Progenitor cell of endocrine pancreas (in vitro differentiated cells): ENCODE results near the gene DGKI. TPM values are rescaled to one million over a fixed set of nuclear protein-coding genes. Genes with fewer than 3 reads are reported as not detected.

Experiments
- DNase-seq: peaks from one replicate; pipeline ENCODE4 v3.0.0; 2021; ENCODE audit warnings: low spot score; ENCODE audit not compliant: unreplicated experiment
- H3K27ac Mint-ChIP-seq: 2 replicates; pipeline ENCODE4 v1.8.0; 2021; ENCODE audit warnings: mild to moderate bottlenecking, moderate library complexity, mixed read lengths
- H3K27me3 Mint-ChIP-seq: 2 replicates; pipeline ENCODE4 v1.8.0; 2021; ENCODE audit warnings: mixed read lengths
- H3K36me3 Mint-ChIP-seq: 2 replicates; pipeline ENCODE4 v1.8.0; 2022; ENCODE audit warnings: mixed read lengths; ENCODE audit not compliant: insufficient read depth
- H3K4me1 Mint-ChIP-seq: 2 replicates; pipeline ENCODE4 v1.8.0; 2021; ENCODE audit warnings: low read depth, mixed read lengths
- H3K4me3 Mint-ChIP-seq: 2 replicates; pipeline ENCODE4 v1.8.0; 2021; ENCODE audit warnings: low read depth, mild to moderate bottlenecking, moderate library complexity, mixed read lengths
- H3K9me3 Mint-ChIP-seq: 2 replicates; pipeline ENCODE4 v1.8.0; 2021; ENCODE audit warnings: low read depth, mixed read lengths
- total RNA-seq: library from RNA; stranded (reverse); gene quantifications from 2 replicates; pipeline ENCODE4 v1.2.1, GENCODE V29; 2021
- TF ChIP-seq, protein P1 (sequence below): fragments of 200-600 bp; sonication (generic); IDR thresholded peaks from one replicate; pipeline ENCODE4 v1.5.0; 2021; ENCODE audit warnings: antibody characterized with exemption, mild to moderate bottlenecking; ENCODE audit not compliant: unreplicated experiment

DGKI gene
- total RNA-seq, 1 donor from 2014 or later = 0.41 TPM

DNA sequence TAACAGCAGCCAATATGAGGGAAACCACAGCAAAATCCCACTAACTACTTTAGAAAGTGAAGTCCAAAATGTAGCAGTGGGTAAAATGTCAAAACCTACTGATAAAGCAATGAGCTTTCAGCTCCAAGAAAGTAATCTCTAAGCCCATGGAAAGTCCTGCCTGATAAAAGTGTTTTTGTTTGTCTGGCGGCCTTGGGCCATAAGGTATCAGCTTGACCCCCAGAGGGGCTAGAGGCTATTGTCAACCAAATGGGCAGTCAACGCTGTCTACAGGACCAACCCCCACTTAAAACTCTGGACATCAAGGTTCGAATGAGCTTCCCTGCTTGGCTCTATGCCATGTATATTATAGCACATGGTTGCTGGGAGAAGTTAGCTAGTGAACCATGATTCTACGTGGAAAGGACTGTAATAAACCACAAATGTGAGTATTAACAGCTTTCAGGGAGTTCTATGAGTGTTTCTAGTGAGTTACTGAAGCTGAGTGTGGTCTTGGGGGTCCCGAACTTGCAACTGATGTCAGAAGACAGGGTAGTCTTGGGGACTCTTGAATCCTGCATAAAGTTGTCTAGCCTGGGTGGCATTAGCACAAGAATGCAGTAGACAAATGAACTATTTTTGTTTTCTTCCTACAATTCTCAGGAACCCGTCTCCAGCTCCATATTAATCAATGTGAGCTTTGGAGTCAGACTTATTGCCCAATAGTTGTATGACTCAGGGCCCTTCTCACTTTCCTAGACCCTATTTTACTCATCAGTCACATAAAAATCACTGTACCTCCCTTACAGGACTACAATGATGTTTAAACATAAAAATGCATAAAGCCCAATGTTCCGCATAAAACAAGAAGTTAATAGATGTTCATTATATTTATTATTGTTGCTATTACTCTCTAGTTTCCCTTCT, 164.9 kb downstream of the DGKI start:
- no peaks in the 10 kb centered on the region for H3K36me3 Mint-ChIP-seq
- no peak overlapping the region for H3K27ac Mint-ChIP-seq
- no peaks in the 10 kb centered on the region for H3K4me1 Mint-ChIP-seq
- H3K9me3 Mint-ChIP-seq = no peaks in the 10 kb centered on the region
- TF ChIP-seq, protein P1, sequence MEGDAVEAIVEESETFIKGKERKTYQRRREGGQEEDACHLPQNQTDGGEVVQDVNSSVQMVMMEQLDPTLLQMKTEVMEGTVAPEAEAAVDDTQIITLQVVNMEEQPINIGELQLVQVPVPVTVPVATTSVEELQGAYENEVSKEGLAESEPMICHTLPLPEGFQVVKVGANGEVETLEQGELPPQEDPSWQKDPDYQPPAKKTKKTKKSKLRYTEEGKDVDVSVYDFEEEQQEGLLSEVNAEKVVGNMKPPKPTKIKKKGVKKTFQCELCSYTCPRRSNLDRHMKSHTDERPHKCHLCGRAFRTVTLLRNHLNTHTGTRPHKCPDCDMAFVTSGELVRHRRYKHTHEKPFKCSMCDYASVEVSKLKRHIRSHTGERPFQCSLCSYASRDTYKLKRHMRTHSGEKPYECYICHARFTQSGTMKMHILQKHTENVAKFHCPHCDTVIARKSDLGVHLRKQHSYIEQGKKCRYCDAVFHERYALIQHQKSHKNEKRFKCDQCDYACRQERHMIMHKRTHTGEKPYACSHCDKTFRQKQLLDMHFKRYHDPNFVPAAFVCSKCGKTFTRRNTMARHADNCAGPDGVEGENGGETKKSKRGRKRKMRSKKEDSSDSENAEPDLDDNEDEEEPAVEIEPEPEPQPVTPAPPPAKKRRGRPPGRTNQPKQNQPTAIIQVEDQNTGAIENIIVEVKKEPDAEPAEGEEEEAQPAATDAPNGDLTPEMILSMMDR = no peak
- no peak overlapping the region for H3K4me3 Mint-ChIP-seq
- DNase-seq = no peak
- H3K27me3 Mint-ChIP-seq = peaks cover 68% of the 10 kb centered on the region

DNA sequence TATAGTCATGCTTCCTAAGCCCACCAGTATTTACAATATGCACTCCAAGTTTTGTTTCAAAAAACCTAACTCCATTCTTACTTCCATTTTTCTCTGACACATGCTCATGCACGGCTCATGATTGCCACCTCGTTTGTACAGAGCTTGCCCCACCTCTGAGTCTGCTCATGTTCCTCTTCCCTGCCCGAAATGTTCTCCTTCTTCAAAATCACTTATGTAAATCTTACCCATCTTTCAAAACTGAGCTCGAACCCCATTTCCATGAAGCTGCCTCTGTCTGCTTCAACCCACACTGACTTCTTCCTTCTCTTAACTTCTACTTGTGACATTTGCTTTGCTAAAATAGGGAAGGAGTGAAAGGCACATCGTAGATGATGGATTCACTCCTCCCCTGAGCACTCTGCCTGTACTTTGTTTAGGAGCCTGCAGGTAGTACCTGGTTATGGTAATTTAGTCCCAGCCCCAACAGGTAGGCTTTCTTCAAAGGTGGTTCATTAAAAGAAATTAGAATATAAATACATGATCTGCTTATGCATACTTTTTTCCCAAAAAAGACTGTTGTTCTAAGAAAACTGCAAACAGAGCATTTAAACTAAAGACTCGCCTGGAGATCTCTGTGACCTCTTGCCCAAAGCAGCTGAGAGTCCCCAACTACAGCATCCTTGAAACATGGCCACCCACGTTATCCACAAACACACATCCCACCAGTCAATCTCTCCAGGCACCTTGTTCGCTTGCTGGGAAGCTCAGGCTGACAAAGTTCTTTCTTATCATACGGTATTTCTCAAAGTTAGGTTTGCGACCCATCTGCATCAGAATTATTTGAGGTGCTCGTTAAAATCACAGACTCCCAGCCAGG, 172.0 kb downstream of the DGKI start:
- no peak overlapping the region for H3K4me3 Mint-ChIP-seq
- no peak overlapping the region for H3K27ac Mint-ChIP-seq
- H3K36me3 Mint-ChIP-seq = no peaks in the 10 kb centered on the region
- no peaks in the 10 kb centered on the region for H3K4me1 Mint-ChIP-seq
- no peaks in the 10 kb centered on the region for H3K9me3 Mint-ChIP-seq
- TF ChIP-seq, protein P1 = no peak
- H3K27me3 Mint-ChIP-seq = peaks cover 54% of the 10 kb centered on the region
- DNase-seq = no peak

DNA sequence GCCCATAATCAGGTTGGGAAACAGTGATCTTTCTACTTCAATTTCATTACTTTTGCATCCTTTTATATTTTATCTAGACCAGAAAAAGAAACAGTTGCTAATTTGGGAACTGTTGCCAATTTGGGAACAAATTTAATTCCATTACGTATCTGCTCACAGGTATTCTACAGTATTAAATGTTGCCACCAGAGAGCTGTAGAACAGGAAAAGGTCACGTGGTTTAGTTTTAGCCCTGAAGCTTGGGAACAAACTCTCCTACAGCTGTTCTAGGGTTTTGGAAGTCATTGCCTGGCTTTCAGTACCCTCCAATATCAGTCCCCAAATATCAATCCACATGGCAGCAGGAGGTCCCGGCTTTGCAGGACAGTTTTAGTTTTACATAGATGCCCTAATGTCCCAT, 172.7 kb downstream of the DGKI start:
- H3K9me3 Mint-ChIP-seq = no peaks in the 10 kb centered on the region
- H3K27ac Mint-ChIP-seq = no peak overlapping the region
- TF ChIP-seq, protein P1 = no peak
- peaks cover 56% of the 10 kb centered on the region for H3K27me3 Mint-ChIP-seq
- no peak for DNase-seq
- no peaks in the 10 kb centered on the region for H3K36me3 Mint-ChIP-seq
- H3K4me3 Mint-ChIP-seq = no peak overlapping the region
- H3K4me1 Mint-ChIP-seq = no peaks in the 10 kb centered on the region

- DNase-seq = no peak
- H3K4me3 Mint-ChIP-seq = no peak overlapping the region
- no peak overlapping the region for H3K27ac Mint-ChIP-seq
- no peaks in the 10 kb centered on the region for H3K4me1 Mint-ChIP-seq
- no peaks in the 10 kb centered on the region for H3K36me3 Mint-ChIP-seq
- no peaks in the 10 kb centered on the region for H3K9me3 Mint-ChIP-seq
- TF ChIP-seq, protein P1 = no peak
- H3K27me3 Mint-ChIP-seq = peaks cover 54% of the 10 kb centered on the region
These were observed 174.9 kb downstream of the DGKI start for GRCh38 chr7:137671920-137672319.

- Mint-ChIP-seq H3K9me3 (no peaks in the 10 kb centered on the region), H3K4me3 (no peak overlapping the region), H3K27me3 (peaks cover 55% of the 10 kb centered on the region), H3K27ac (no peak overlapping the region), H3K4me1 (no peaks in the 10 kb centered on the region), H3K36me3 (no peaks in the 10 kb centered on the region)
- no peak for DNase-seq
- TF ChIP-seq, protein P1 = no peak
These were observed 176.3 kb downstream of the DGKI start for GRCh38 chr7:137670222-137671064.
